Measurements from ENCODE around the gene NRL.

GRCh38 chr14:24056800-24057184, 58.0 kb downstream of the NRL start:
- TF ChIP-seq CTCF (IDR thresholded peaks at IDR 0.05) (no peak), TCF7L2 (IDR thresholded peaks at IDR 0.05; ENCODE audit: low read depth, low read length) (no peak), REST (IDR thresholded peaks at IDR 0.05; ENCODE audit: insufficient read depth in 1 of 2, low read depth in 2 of 2, low read length in 1 of 2) (no peak), POLR2AphosphoS5 (IDR thresholded peaks at IDR 0.05; ENCODE audit: low read depth, low read length) (no peak), SIN3A (IDR thresholded peaks at IDR 0.05; ENCODE audit: borderline replicate concordance, insufficient read depth, low read depth, low read length) (no peak)
